NB4 (cell line): Measurements from ENCODE around the gene UBAP2.

ENCODE experiments used
- DNase-seq: peaks from one replicate; pipeline ENCODE4 v3.0.0; 2010; ENCODE audit warnings: low read depth
- H3K4me3 ChIP-seq: one replicate; pipeline ENCODE4 v1.5.1; 2011; ENCODE audit warnings: mild to moderate bottlenecking, low read depth, low read length, moderate library complexity
- MYC ChIP-seq: IDR thresholded peaks from 2 replicates; pipeline ENCODE4 v1.6.1; 2011; ENCODE audit warnings: low read depth, low read length
- POLR2A ChIP-seq: IDR thresholded peaks from 2 replicates; pipeline ENCODE4 v1.6.1; 2011; ENCODE audit warnings: mild to moderate bottlenecking; ENCODE audit not compliant: insufficient read length; ENCODE audit errors: extremely low read depth
- TF ChIP-seq, protein P1 (sequence below): IDR thresholded peaks from one replicate; pipeline ENCODE4 v1.5.1; 2012; ENCODE audit warnings: low read depth, low read length
- TF ChIP-seq, protein P2 (sequence below): IDR thresholded peaks from 2 replicates; pipeline ENCODE4 v1.6.1; 2011; ENCODE audit warnings: low read depth, low read length

Gene UBAP2

DNA sequence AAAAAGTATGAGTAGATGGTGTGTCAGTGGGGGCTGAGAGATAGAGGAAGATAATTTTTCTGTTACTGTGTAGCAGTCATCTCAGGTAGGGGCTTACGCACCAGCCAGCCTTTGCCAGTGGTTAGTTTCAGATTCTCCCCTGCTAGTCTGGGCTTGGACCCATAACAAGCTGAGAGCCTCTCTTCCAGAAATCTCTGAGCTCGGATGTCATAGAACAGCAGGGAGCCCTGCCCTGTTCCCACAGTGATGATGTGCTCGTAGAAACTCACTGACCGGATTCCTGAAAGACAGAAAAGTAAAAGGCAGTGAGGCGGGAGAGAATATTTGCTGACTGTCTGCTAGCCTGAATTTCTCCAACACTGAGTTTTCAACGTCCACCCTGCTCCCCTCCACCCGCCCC, 40.6 kb upstream of the UBAP2 start:
- no peak for DNase-seq
- TF ChIP-seq, protein P1, sequence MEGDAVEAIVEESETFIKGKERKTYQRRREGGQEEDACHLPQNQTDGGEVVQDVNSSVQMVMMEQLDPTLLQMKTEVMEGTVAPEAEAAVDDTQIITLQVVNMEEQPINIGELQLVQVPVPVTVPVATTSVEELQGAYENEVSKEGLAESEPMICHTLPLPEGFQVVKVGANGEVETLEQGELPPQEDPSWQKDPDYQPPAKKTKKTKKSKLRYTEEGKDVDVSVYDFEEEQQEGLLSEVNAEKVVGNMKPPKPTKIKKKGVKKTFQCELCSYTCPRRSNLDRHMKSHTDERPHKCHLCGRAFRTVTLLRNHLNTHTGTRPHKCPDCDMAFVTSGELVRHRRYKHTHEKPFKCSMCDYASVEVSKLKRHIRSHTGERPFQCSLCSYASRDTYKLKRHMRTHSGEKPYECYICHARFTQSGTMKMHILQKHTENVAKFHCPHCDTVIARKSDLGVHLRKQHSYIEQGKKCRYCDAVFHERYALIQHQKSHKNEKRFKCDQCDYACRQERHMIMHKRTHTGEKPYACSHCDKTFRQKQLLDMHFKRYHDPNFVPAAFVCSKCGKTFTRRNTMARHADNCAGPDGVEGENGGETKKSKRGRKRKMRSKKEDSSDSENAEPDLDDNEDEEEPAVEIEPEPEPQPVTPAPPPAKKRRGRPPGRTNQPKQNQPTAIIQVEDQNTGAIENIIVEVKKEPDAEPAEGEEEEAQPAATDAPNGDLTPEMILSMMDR = no peak
- no peak for TF ChIP-seq POLR2A
- TF ChIP-seq, protein P2, sequence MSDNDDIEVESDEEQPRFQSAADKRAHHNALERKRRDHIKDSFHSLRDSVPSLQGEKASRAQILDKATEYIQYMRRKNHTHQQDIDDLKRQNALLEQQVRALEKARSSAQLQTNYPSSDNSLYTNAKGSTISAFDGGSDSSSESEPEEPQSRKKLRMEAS = no peak
- no peak for TF ChIP-seq MYC
- H3K4me3 ChIP-seq = no peak overlapping the region

DNA sequence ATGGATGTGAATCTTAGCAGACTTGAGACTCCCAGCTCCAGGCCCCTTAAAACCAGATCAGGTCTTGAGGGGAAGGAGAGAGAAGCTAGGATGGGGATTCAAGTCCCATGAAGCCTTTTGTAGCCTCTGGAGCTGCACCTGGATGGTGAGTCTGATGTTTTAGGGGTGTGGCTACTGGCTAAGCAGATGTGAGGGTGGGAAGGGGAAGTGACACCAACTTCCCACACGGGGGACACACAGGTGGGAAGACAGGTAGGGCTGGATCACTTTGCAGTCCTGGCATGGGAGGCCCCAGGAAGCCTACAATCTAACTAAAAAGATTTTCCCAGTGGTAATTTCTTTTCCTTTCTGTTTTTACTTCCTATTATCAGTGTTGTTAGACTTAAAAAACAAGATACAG, 38.7 kb upstream of the UBAP2 start:
- H3K4me3 ChIP-seq = no peak overlapping the region
- DNase-seq = no peak
- no peak for TF ChIP-seq MYC
- TF ChIP-seq, protein P2 = no peak
- TF ChIP-seq, protein P1 = no peak
- TF ChIP-seq POLR2A = no peak

DNA sequence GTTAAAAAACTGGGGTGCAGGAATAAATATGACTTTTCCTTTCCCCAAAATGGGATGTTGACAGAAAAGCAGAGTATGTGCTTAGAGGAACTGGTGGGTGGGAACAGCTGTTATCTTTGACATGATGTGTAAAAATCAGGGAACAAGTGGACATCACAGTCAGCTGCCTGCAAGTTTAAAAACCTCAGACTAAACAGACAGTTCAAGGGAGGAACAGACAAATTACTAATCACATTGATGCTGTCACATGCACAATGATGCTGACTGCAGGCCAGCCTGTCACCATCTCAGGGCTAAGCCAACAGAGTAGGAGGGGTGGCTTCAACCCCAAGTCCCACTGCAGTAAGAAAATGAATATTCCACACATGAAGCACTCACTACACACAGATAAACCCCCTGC, 38.2 kb upstream of the UBAP2 start:
- H3K4me3 ChIP-seq = no peak overlapping the region
- TF ChIP-seq POLR2A (no peak), MYC (no peak)
- TF ChIP-seq, protein P2 = no peak
- TF ChIP-seq, protein P1 = no peak
- DNase-seq = no peak

DNA sequence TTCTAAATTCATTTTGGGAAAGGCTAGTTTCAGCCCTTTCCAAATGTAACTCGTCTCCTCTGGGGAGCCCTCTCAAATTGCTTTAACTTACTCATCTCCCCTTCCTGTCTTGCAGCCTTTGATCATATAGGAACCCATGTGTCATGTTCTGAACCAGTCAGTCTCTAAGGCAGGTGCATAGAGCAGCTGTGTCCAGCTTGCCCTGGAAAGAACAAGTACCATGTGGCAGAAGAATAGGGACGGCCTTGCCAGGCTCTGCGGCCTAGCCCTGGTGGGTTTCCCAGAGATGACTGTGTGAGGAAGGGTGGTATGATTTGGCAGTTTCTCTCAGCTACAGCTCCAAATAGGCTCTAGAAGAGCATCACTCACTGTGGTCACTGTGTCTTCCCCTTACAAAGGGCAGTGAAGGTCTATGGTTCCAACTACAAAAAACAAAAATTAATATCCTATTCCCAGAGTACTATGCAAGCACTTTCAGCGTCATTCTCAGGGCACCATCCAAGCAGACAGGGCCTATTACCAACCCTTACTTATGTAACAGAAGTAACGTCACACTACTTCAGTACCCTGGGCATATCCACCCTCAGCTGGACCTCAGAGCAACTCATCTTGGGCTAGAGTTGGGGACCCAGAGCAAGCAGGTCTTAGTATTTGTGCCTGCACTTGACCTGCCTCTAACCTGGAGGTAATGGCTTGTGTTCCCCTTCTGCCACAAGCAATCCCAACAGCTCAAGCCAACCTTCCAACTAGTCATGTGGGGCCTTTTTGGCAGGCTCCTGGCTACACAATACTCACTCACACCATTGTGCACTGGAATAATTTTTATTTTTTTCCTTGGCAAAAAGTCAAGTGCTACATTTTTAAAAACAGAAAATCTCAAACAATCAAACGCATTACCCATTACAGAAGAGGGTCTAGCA, 37.2 kb upstream of the UBAP2 start:
- no peak for TF ChIP-seq MYC
- TF ChIP-seq POLR2A = no peak
- TF ChIP-seq, protein P1 = no peak
- no peak for DNase-seq
- no peak overlapping the region for H3K4me3 ChIP-seq

DNA sequence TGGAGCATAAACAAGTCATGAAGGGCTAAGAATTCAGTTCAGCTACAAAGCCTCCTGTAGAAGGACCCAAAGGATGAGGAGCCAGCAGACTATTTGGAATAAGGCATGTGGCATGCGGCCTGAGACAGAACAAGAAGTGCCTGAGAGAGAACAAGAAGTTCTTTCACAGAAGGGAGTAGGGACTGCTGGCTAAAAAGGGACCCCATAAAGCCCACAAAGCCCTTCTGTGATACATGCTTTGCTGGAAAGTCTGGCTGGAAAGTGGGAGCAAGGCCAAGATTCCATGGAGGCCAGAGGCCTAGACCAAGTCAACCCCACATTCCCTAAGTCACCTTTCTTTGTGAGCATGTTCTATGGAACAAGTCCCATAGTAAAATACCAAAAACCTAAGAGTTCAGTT, 35.9 kb upstream of the UBAP2 start:
- H3K4me3 ChIP-seq = no peak overlapping the region
- DNase-seq = no peak
- TF ChIP-seq MYC (no peak), POLR2A (no peak)
- TF ChIP-seq, protein P1 = no peak
- TF ChIP-seq, protein P2 = no peak

DNA sequence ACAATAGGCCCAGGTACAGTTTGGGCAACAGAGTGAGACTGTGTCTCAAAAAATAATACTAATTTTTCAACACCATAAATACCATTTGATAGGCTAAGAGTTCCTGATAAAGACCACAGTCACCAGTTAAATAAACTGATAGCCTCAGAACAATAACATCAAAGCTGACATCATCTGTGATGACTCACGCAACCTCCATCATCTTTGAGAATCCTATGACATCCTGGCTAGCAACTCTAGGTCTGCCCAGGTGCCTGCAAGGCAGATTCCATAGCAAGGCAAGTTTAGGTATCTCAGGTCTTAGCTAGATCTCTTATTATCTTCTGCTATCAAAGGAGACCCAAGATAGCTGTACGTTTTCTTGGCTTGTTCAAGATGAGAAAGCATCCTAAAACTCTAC, 30.5 kb upstream of the UBAP2 start:
- DNase-seq = no peak

More for the DNA sequence above, 30.5 kb upstream of the UBAP2 start:
- TF ChIP-seq MYC (no peak), POLR2A (no peak)
- TF ChIP-seq, protein P1 = no peak
- TF ChIP-seq, protein P2 = no peak
- H3K4me3 ChIP-seq = no peak overlapping the region
